H1 (cell line): ENCODE data around the gene SHMT2.

Source experiments
- BACH1 ChIP-seq: IDR thresholded peaks from 2 replicates; pipeline ENCODE4 v1.6.1; 2012; ENCODE audit warnings: low read length, improper control_type of control experiment
- CHD2 ChIP-seq: IDR thresholded peaks from 2 replicates; pipeline ENCODE4 v1.6.1; 2012; ENCODE audit warnings: low read length, improper control_type of control experiment
- CTCF ChIP-seq, 3 experiments: IDR thresholded peaks; 1 replicate in 2 of 3; 2 replicates in 1 of 3; pipeline versions ENCODE4 v1.5.1 to v1.6.1; 2011; ENCODE audit warnings: low read length in 3 of 3, mild to moderate bottlenecking in 3 of 3, inconsistent platforms in 2 of 3, low read depth in 1 of 3, moderate library complexity in 1 of 3; ENCODE audit not compliant: insufficient read depth in 1 of 3; ENCODE audit errors: control extremely low read depth in 1 of 3
- EZH2 ChIP-seq: fragments of 200-600 bp; sonication (generic); IDR thresholded peaks from 2 replicates; pipeline ENCODE4 v1.7.1; 2012; ENCODE audit warnings: low read depth, mild to moderate bottlenecking, moderate library complexity, low read length, inconsistent platforms; ENCODE audit not compliant: severe bottlenecking
- FOSL1 ChIP-seq: IDR thresholded peaks from 2 replicates; pipeline ENCODE4 v1.6.1; 2011; ENCODE audit warnings: mild to moderate bottlenecking, low read depth, low read length, moderate library complexity; ENCODE audit not compliant: insufficient read depth
- GABPA ChIP-seq: IDR thresholded peaks from 2 replicates; pipeline ENCODE4 v1.6.1; 2011; ENCODE audit warnings: mild to moderate bottlenecking, low read length, moderate library complexity, borderline replicate concordance; ENCODE audit not compliant: insufficient read depth
- JUND ChIP-seq: IDR thresholded peaks from 2 replicates; pipeline ENCODE4 v1.6.1; 2011; ENCODE audit warnings: mild to moderate bottlenecking, improper control_type of control experiment, low read length
- KDM5A ChIP-seq: fragments of 200-600 bp; IDR thresholded peaks from 2 replicates; pipeline ENCODE4 v1.7.1; 2012; ENCODE audit warnings: mild to moderate bottlenecking, low read length, inconsistent platforms, mixed read lengths
- NRF1 ChIP-seq: IDR thresholded peaks from 2 replicates; pipeline ENCODE4 v1.6.1; 2011; ENCODE audit warnings: mild to moderate bottlenecking, low read depth, low read length, improper control_type of control experiment
- POLR2A ChIP-seq, 2 experiments: IDR thresholded peaks; 1 replicate in 1 of 2; 2 replicates in 1 of 2; pipeline ENCODE4 v1.6.1; 2011; ENCODE audit warnings: low read depth in 2 of 2, low read length in 2 of 2, mild to moderate bottlenecking in 2 of 2; ENCODE audit errors: control extremely low read depth in 1 of 2
- POLR2AphosphoS5 ChIP-seq: IDR thresholded peaks from 2 replicates; pipeline ENCODE4 v1.6.1; 2011; ENCODE audit warnings: low read depth, low read length
- SP1 ChIP-seq: IDR thresholded peaks from 2 replicates; pipeline ENCODE4 v1.6.1; 2011; ENCODE audit warnings: low read depth, low read length
- ZNF274 ChIP-seq: IDR thresholded peaks from 2 replicates; pipeline ENCODE4 v1.7.0; 2012; ENCODE audit warnings: low read length, borderline replicate concordance; ENCODE audit errors: extremely low read depth
- TF ChIP-seq, protein P1 (sequence below): IDR thresholded peaks from 2 replicates; pipeline ENCODE4 v1.6.1; 2011; ENCODE audit warnings: low read length, improper control_type of control experiment

DNA sequence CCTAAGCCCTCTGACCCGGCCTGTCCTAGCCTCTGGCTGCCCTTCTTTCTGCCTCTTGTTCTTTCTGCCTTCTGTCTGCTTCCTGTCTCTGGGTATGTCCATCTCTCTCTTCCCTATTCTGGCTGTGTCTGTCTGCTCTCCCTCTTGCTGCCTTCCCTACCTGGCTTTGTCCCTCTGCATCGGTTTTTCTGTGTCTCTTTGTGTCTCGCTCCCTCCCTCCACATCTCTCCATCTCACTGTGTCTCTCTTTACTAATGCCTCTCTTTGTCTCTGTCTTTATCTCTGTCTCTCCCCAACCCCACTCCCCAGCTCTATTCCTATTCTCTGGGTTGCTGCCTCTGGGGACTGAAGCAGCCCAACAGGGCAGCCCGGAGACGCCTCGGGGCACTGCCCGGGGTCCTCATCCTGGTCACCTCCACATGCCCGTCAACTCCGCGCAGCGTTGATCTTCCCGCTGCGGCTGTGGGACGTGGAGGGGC lies 10.1 kb downstream of the SHMT2 start:
- TF ChIP-seq CTCF (IDR thresholded peaks at IDR 0.05; ENCODE audit: control extremely low read depth in 1 of 3, insufficient read depth in 1 of 3, low read depth in 1 of 3, low read length in 3 of 3) = no peak
- TF ChIP-seq FOSL1 = no peak
- TF ChIP-seq, protein P1, sequence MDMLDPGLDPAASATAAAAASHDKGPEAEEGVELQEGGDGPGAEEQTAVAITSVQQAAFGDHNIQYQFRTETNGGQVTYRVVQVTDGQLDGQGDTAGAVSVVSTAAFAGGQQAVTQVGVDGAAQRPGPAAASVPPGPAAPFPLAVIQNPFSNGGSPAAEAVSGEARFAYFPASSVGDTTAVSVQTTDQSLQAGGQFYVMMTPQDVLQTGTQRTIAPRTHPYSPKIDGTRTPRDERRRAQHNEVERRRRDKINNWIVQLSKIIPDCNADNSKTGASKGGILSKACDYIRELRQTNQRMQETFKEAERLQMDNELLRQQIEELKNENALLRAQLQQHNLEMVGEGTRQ = no peak
- TF ChIP-seq CHD2 = no peak
- TF ChIP-seq POLR2AphosphoS5 = no peak
- TF ChIP-seq GABPA = no peak
- no peak for TF ChIP-seq POLR2A (IDR thresholded peaks at IDR 0.05; ENCODE audit: control extremely low read depth in 1 of 2, low read depth in 2 of 2, low read length in 2 of 2)
- no peak for TF ChIP-seq BACH1
- no peak for TF ChIP-seq ZNF274
- no peak for TF ChIP-seq JUND
- no peak for TF ChIP-seq EZH2
- no peak for TF ChIP-seq SP1
- no peak for TF ChIP-seq NRF1
- no peak for TF ChIP-seq KDM5A
